CD4-positive, alpha-beta T cell treated with Interleukin-15 for 4 hours (primary cell): Measurements from ENCODE around the gene KLF6.
"Not testable (repeated sequence)": the region's sequence is repeated elsewhere in the genome, so short reads cannot be mapped to it uniquely, and the experiment has no call there.

Source experiments
- DNase-seq: peaks from one replicate; pipeline ENCODE4 v3.0.0-alpha.2; 2020; ENCODE audit warnings: low spot score

KLF6 gene

DNA sequence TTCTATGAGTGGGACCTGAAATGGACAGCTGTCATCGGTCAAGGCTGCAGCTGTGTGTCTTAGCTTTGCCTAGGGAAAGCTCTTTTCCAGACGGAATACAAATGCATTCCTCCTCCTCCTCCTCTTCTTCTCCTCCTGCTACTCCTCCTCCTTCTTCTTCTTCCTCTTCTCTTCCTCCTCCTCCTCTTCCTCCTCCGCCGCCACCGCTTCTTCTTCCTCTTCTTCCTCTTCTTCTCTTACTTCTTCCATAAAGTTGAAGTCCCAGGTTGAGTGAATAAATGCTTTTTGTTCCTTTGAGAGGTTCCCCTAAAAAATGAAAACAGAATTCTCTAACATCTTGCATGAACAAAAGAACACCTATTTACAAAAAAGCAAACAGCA lies 28.7 kb downstream of the KLF6 start:
- DNase-seq = no peak

DNA sequence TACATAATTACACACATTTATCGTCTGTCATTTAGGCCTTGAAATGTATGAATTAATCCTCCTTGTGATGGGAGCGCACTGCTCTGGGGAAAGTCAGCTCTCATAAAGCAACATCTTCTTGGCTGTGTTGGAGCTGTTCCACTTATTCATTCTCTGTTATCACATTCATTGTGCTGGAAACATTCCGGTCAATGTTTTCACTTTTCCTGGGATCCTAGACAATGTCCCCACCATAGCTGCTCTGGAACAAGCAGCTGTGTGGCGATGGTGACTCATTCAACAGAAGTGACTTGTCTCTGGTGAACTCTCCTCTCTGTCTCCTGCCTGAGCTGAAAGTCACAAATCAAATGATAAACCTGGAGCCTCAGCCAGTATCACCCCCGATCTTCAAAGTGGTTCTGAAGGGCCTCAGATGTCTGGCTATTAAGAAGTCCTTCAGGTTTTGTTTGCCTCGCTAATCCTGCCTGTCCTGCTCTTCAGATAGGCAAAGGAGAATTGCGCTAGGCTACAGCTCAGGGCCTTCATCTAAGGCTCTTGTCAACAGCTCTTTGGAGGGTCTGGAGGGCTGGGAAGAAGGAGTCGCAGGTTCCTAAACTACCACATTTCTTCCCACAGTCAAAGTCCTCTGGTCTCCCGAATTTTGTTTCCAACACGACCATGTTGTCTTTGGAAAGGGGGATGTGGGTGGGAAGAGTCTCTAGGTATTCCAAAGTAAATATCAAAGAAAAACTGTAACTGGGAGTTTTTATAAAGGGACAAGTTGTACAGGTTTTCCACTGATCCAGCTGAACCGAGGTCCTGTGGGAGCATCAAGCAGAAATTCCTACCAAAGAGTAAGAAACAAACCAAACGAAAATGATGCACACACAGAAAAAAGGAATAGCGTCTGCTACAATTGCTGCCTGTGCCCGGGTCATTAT lies 29.3 kb downstream of the KLF6 start:
- no peak for DNase-seq

DNA sequence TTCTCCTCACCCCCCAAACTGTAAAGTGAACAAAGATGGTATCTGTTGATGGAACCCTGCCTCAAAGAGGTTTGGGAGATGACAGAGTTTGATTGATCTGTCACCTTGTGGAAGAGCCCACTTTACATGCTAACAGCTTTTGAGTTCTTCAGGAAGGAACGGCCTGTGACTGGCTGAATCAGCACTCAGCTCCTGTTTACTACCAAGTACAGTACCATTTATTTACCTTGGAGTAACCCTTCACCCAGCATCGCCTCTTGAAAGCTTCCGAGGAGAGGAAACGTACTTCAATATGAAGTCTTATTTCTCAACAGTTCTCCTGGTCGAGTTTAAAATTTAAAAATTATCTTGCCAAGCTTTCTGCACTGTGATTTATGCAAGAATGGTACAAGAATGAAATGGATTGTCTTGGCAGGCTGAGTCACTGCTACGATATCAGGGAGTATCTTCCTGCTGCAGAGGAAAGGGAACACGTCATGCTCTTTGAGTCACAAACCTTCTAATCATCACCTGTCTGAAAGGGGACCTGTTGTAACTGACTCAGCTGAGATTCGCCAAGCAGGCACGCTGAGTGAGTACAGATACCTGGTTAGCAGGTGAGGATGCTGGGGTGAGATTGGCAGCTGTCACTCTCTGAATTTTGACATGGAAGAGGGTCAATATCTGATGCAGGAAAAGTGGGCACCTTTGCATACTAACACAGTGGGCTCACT lies 30.1 kb downstream of the KLF6 start:
- DNase-seq = peak; percentile 73

GRCh38 chr10:3750854-3751253 lies 34.2 kb downstream of the KLF6 start:
- no peak for DNase-seq

GRCh38 chr10:3750006-3750816 lies 34.8 kb downstream of the KLF6 start:
- DNase-seq = no peak

- DNase-seq = no peak
Measured at GRCh38 chr10:3749600-3749999, 35.4 kb downstream of the KLF6 start.

- no peak for DNase-seq
Measured at GRCh38 chr10:3749011-3749410, 36.0 kb downstream of the KLF6 start.

GRCh38 chr10:3748484-3748883 lies 36.5 kb downstream of the KLF6 start:
- DNase-seq = no peak

- DNase-seq = no peak
Measured at GRCh38 chr10:3747984-3748383, 37.0 kb downstream of the KLF6 start.

DNA sequence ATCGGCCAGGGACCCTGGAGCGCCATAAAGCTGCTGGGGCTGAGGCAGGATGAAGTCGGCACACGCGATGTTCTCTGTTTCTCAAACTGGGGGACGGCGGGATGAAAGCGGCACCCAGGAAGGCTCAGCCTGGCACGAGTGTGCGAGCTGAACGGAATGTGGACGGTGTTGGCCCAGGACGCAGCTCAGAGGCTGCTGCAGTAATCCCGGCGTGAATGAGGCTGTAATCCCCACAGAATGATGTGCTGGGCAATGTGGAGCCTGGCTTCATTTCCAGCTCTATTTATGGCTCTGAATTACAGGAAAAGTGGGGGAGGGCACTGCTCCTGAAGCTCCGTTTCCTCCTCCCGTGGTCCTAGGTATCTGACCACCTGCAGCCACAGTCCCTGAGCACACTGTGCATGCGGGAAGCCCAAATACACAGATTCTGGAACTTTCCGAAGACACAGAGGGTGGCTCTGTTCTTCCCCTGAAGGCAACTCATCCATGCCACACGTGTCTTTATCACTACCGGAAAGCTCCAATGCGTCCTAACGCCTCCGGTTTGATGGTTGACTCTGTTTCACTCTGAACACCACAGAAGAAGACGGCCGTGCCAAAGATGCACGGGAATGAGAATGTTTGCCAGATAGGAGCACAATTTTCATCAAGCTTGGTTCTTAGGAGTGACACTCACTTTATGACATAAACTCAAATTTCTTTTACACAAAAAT lies 37.6 kb downstream of the KLF6 start:
- DNase-seq = no peak

GRCh38 chr10:3746634-3747033 lies 38.4 kb downstream of the KLF6 start:
- DNase-seq = no peak

DNA sequence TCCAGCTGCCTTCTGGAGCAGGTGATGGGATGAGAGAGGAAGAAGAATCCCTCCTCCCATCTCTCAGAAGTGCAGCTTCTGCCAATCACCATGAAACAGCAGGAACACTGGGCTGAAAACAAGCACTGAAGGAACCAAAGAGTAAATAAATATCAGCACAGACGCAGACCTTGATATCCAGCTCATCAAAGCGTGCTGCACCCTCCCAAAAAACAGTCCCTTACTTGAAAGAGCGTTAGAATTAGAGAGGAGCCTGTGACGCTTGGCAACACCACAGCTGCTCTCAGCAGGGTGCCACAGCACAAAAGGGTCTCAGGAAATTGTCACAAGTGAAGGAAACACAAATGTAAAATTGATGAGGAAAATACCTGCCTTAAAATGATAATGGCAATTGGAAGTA lies 39.5 kb downstream of the KLF6 start:
- DNase-seq = no peak

GRCh38 chr10:3741688-3742461 lies 43.1 kb downstream of the KLF6 start:
- DNase-seq = no peak

DNA sequence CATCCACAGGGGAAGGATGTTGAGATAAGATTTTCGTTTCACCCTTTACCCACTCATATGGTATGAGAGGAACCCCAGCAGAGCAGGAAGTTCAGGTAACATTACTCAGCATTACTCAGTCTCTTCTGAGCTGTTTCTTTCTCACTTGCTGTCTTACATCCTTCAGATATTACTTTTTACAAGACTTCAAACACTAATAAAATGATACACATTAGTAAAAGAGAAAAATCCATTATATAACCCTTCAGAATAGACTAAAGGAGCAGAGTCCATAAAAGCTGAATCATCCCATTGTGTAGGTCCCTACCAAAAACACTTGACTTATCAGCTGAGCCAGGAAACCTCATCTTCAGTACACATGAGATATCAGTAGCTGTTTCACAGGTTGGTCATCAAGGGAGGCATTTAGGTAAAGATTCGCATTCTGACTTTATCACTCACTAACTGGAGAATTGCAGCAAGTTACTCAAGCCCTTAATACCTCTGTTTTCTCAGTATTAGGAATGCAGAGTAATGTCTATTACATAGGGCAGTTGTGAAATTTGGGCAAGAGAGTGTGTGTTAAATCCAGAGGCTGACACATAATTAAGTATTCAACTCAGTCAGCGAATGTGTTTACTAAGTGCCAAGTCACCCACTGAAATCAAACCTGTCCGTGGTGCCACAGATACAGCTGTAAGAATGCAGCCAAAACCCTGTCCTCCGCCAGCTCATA lies 44.7 kb downstream of the KLF6 start:
- DNase-seq = no peak

DNA sequence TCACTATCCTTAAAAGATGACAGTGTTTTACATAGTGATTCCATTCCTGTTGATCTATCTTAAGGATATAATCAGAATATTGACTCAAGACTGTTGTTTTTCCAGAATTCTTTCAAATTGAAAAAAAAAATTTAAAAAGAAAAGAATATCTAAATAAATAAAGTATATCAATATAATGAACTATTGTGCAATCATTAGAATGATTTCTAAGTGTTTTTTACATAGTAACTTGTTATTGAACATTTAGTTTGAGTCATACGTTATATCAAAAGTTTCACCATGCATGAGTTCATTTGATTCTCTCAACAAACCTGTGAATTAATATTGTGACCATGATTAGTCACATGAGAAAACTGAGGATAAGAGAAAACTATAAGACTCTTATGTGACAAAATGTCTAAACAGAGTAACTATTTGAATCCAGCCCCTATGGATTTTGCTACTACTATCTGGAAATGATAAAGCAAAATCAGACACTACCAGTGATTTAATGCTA lies 46.1 kb downstream of the KLF6 start:
- no peak for DNase-seq

DNA sequence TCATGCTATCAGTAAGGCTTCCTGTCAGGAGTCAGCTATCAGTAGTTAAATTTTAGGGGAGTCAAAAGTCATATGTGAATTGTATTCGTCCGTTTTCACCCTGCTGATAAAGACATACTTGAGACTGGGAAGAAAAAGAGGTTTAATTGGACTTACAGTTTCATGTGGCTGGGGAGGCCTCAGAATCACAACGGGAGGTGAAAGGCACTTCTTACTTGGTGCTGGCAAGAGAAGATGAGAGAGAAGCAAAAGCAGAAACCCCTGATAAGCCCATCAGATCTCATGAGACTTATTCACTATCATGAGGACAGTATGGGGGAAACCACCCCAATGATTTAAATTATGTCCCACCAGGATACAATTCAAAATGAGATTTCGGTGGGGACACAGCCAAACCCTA lies 47.1 kb downstream of the KLF6 start:
- no peak for DNase-seq

- no peak for DNase-seq
Measured at GRCh38 chr10:3735175-3735574, 49.8 kb downstream of the KLF6 start.

DNA sequence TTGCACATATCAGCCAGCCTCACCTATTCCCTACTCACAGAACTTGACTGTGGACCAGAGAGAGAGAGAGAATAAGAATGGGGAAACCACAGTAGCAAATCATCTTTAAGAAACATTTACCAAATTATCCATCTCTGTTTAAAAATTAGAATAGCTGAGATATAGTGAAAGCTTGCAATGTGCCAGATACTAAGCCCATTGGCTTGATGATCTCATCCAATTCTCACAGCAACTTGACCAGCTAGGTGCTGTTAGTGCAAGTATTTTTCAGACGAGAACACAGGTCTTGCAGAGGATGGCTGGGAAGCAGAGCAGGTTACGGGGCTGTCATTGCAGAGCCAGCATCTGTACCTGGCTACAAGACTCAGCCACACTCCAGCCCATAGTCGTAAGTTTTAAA lies 50.9 kb downstream of the KLF6 start:
- no peak for DNase-seq

GRCh38 chr10:3732183-3732582 lies 52.8 kb downstream of the KLF6 start:
- not testable (repeated sequence) for DNase-seq

DNA sequence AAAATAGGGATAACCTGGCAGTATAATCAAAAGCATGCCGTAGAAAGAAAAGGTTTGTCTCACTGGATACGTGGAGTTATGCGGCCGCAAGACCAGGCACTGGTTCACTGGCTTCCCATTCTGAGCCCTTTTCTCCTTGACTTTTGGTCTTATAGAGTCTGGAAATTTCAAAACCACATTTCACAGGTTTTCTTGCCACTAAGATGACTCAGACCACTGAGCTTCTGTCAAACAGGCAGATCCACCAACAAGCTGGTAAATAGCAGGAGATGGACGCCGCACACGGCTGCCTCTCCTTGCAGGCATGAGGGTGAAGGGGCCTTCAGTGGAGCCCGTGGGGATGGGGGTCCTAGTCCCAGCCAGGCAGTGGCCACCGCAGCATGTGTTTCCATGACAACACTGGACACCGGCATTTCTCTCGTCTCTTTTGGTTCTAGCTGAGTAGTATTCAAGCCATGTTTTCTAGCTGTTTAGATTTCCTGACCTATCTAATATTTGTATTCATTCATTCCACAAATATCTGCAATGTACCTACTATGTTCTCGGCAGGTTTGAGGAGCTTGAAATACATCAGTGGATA lies 55.5 kb downstream of the KLF6 start:
- no peak for DNase-seq
